Measurements from ENCODE around the gene FNDC3B.

FNDC3B gene

GRCh38 chr3:172181932-172182586, 142.7 kb downstream of the FNDC3B start:
- DNase-seq (ENCODE audit: low spot score): no peak
- no peak overlapping the region for H3K4me3 ChIP-seq
- TF ChIP-seq, protein P1, sequence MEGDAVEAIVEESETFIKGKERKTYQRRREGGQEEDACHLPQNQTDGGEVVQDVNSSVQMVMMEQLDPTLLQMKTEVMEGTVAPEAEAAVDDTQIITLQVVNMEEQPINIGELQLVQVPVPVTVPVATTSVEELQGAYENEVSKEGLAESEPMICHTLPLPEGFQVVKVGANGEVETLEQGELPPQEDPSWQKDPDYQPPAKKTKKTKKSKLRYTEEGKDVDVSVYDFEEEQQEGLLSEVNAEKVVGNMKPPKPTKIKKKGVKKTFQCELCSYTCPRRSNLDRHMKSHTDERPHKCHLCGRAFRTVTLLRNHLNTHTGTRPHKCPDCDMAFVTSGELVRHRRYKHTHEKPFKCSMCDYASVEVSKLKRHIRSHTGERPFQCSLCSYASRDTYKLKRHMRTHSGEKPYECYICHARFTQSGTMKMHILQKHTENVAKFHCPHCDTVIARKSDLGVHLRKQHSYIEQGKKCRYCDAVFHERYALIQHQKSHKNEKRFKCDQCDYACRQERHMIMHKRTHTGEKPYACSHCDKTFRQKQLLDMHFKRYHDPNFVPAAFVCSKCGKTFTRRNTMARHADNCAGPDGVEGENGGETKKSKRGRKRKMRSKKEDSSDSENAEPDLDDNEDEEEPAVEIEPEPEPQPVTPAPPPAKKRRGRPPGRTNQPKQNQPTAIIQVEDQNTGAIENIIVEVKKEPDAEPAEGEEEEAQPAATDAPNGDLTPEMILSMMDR (IDR thresholded peaks at IDR 0.05): no peak
- H3K27ac ChIP-seq: no peak overlapping the region

GRCh38 chr3:172182797-172183196, 143.4 kb downstream of the FNDC3B start:
- Histone ChIP-seq H3K27ac (no peak overlapping the region), H3K4me3 (no peak overlapping the region)
- no peak for DNase-seq (ENCODE audit: low spot score)
- TF ChIP-seq, protein P1 (IDR thresholded peaks at IDR 0.05): no peak

DNA sequence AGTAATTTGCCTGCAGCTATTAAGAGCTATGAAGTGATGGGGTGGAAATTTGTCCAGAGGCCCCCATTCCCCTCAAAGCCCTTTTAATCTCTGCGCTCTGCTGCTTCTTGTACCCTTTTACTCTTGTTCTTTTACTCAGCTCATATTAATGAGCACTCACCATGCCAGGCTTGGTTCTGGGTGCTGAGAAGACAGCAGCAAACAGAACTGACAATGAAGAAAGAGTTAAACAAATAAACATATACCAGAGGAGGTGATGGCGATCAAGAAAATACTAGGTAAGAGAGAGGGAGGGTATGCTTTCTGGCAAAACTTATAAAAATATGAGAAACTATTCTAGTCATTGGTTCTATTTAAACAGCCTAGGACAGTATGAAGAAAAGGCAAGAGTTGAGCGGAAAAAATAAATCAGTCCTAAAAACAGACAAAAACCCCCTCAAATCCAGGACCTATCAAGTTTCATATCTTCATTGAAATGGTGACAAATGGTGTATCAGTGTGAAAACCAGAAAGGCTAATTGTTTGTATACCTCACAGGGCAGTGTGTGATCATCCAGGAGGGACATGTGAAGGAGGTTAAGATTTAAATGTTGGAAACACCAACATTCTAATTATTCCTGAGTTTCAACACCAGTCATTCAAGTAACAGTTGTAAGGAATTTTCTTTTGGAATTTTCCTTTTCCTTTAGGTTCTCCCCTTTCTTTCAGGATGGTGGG, 144.9 kb downstream of the FNDC3B start:
- TF ChIP-seq, protein P1 (IDR thresholded peaks at IDR 0.05): no peak
- DNase-seq (ENCODE audit: low spot score): no peak
- Histone ChIP-seq H3K27ac (no peak overlapping the region), H3K4me3 (no peak overlapping the region)

GRCh38 chr3:172185907-172186306, 146.5 kb downstream of the FNDC3B start:
- DNase-seq (ENCODE audit: low spot score): no peak
- Histone ChIP-seq H3K27ac (no peak overlapping the region), H3K4me3 (no peak overlapping the region)
- TF ChIP-seq, protein P1 (IDR thresholded peaks at IDR 0.05): no peak

DNA sequence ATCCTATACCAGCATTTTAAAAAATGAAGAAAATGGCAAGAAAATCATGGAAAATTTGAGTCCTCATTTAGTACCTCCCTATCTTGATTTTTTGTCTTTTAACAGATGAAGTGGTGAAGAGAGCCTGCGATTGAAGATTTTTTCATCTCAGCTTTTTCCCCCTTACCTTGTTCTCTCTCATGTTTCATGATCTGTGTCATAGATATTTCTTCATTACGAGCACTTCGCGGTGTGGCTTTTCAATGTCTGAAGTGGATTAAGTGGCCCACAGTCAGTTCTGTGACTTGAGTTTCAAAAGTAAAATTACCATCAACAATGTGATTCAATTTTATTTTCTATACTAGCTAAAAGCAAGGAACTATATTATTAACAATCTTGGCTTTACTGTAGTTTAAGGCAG, 147.2 kb downstream of the FNDC3B start:
- TF ChIP-seq, protein P1 (IDR thresholded peaks at IDR 0.05): no peak
- no peak for DNase-seq (ENCODE audit: low spot score)
- no peak overlapping the region for H3K4me3 ChIP-seq
- no peak overlapping the region for H3K27ac ChIP-seq

- Histone ChIP-seq H3K4me3 (no peak overlapping the region), H3K27ac (no peak overlapping the region)
- DNase-seq (ENCODE audit: low spot score): no peak
- TF ChIP-seq, protein P1 (IDR thresholded peaks at IDR 0.05): no peak
These were observed 148.1 kb downstream of the FNDC3B start for GRCh38 chr3:172187511-172187910.

- Histone ChIP-seq H3K4me3 (no peak overlapping the region), H3K27ac (no peak overlapping the region)
- TF ChIP-seq, protein P1 (IDR thresholded peaks at IDR 0.05): no peak
- DNase-seq (ENCODE audit: low spot score): no peak
These were observed 149.1 kb downstream of the FNDC3B start for GRCh38 chr3:172188511-172188910.

All from coronary artery (tissue), 2 donors.